Suprapubic skin (tissue), 3 donors: ENCODE measurements around the gene LASP1.

Source experiments
- EP300 ChIP-seq: sonication (generic); formaldehyde crosslinking; IDR thresholded peaks from one replicate; pipeline ENCODE4 v1.6.1; 2017; ENCODE audit warnings: antibody characterized with exemption
- POLR2A ChIP-seq, 2 donors: fragments of 450-650 bp; IDR thresholded peaks; one replicate each; pipeline ENCODE4 v1.6.1; 2017; ENCODE audit warnings: antibody characterized with exemption in 2 of 2, mild to moderate bottlenecking in 2 of 2, moderate library complexity in 2 of 2
- TF ChIP-seq, protein P1 (sequence below), 2 donors: fragments of 200-600 bp in 1 of 2; fragments of 450-650 bp in 1 of 2; sonication (generic) in 1 of 2; IDR thresholded peaks; one replicate each; pipeline ENCODE4 v1.5.1; 2016 to 2019; ENCODE audit warnings: antibody characterized with exemption in 2 of 2, mild to moderate bottlenecking in 1 of 2, moderate library complexity in 1 of 2

GRCh38 chr17:38916771-38917170, 46.9 kb downstream of the LASP1 start:
- no peak for TF ChIP-seq POLR2A (IDR thresholded peaks at IDR 0.05)
- TF ChIP-seq, protein P1, sequence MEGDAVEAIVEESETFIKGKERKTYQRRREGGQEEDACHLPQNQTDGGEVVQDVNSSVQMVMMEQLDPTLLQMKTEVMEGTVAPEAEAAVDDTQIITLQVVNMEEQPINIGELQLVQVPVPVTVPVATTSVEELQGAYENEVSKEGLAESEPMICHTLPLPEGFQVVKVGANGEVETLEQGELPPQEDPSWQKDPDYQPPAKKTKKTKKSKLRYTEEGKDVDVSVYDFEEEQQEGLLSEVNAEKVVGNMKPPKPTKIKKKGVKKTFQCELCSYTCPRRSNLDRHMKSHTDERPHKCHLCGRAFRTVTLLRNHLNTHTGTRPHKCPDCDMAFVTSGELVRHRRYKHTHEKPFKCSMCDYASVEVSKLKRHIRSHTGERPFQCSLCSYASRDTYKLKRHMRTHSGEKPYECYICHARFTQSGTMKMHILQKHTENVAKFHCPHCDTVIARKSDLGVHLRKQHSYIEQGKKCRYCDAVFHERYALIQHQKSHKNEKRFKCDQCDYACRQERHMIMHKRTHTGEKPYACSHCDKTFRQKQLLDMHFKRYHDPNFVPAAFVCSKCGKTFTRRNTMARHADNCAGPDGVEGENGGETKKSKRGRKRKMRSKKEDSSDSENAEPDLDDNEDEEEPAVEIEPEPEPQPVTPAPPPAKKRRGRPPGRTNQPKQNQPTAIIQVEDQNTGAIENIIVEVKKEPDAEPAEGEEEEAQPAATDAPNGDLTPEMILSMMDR (IDR thresholded peaks at IDR 0.05), result no peak
- no peak for TF ChIP-seq EP300
